Transverse colon (tissue), 3 donors: ENCODE data around the gene APLP2.

Source experiments
- CTCF ChIP-seq, 5 experiments: fragments of 200-600 bp in 3 of 5; fragments of 450-650 bp in 2 of 5; sonication (generic) in 3 of 5; IDR thresholded peaks; 1 replicate in 2 of 5; 2 replicates in 3 of 5; pipeline ENCODE4 v1.5.1; 2016 to 2017; ENCODE audit warnings: antibody characterized with exemption in 5 of 5, inconsistent platforms in 3 of 5, mild to moderate bottlenecking in 2 of 5, moderate library complexity in 1 of 5
- EP300 ChIP-seq: sonication (generic); formaldehyde crosslinking; IDR thresholded peaks from one replicate; pipeline ENCODE4 v1.6.1; 2017; ENCODE audit warnings: antibody characterized with exemption, low read depth
- POLR2A ChIP-seq: fragments of 450-650 bp; IDR thresholded peaks from one replicate; pipeline ENCODE4 v1.6.1; 2016; ENCODE audit warnings: antibody characterized with exemption, mild to moderate bottlenecking, moderate library complexity

- TF ChIP-seq CTCF (IDR thresholded peaks at IDR 0.05) = no peak
- no peak for TF ChIP-seq POLR2A
- no peak for TF ChIP-seq EP300
Observed at GRCh38 chr11:130148796-130149326, 79.2 kb downstream of the APLP2 start.
